ENCODE data around the gene SEZ6L. TPM values are rescaled to one million over a fixed set of nuclear protein-coding genes. Genes with fewer than 3 reads are reported as not detected.

SEZ6L gene
- polyA plus RNA-seq (ENCODE audit: insufficient read length) = 0.10 TPM
- long read RNA-seq, donor 1 = 0 reads
- long read RNA-seq, donor 2 = 0 reads
- long read RNA-seq, donor 3 = 0 reads
- long read RNA-seq, donor 4 = 0 reads
- long read RNA-seq, donor 5 = 0 reads
- long read RNA-seq, donor 6, partial matches to known transcripts = 15 of 23 reads
- long read RNA-seq, donor 6, other reads (novel, unspliced or antisense) = 8 of 23 reads
- long read RNA-seq, donor 7 = 0 reads
- long read RNA-seq, donor 8 = 0 reads

- peak; percentile 27 for DNase-seq
Measured at GRCh38 chr22:26169315-26170111, at the start of gene SEZ6L. Gene SEZ6L, plus strand, starts transcription at chr22:26169462. Its CDS starts 208 bp downstream, at chr22:26169670.

- no peak for DNase-seq
Measured at GRCh38 chr22:26122920-26123468, 46.3 kb upstream of the SEZ6L start.

GRCh38 chr22:26124991-26125725 is 44.1 kb upstream of the SEZ6L start:
- no peak for DNase-seq

GRCh38 chr22:26127126-26127525 is 42.1 kb upstream of the SEZ6L start:
- DNase-seq = no peak

GRCh38 chr22:26127556-26127955 is 41.7 kb upstream of the SEZ6L start:
- no peak for DNase-seq

GRCh38 chr22:26131589-26132154 is 37.6 kb upstream of the SEZ6L start:
- no peak for DNase-seq

GRCh38 chr22:26134654-26135330 is 34.5 kb upstream of the SEZ6L start:
- DNase-seq = no peak

- no peak for DNase-seq
Measured at GRCh38 chr22:26135806-26136205, 33.5 kb upstream of the SEZ6L start.

GRCh38 chr22:26139310-26139709 is 30.0 kb upstream of the SEZ6L start:
- no peak for DNase-seq

- DNase-seq = no peak
Measured at GRCh38 chr22:26141831-26142230, 27.4 kb upstream of the SEZ6L start.

- DNase-seq = no peak
Measured at GRCh38 chr22:26143806-26144325, 25.4 kb upstream of the SEZ6L start.

- no peak for DNase-seq
Measured at GRCh38 chr22:26159886-26160285, 9.4 kb upstream of the SEZ6L start.

- no peak for DNase-seq
Measured at GRCh38 chr22:26161746-26162145, 7.5 kb upstream of the SEZ6L start.

GRCh38 chr22:26162926-26163325 is 6.3 kb upstream of the SEZ6L start:
- DNase-seq = no peak

GRCh38 chr22:26164174-26164573 is 5.1 kb upstream of the SEZ6L start:
- no peak for DNase-seq

GRCh38 chr22:26168330-26168851 is 871 bp upstream of the SEZ6L start:
- DNase-seq = no peak

- no peak for DNase-seq
Measured at GRCh38 chr22:26168939-26169314, 335 bp upstream of the SEZ6L start.

GRCh38 chr22:26170112-26170492 is 840 bp downstream of the SEZ6L start:
- no peak for DNase-seq

- DNase-seq = peak; percentile 49
Measured at GRCh38 chr22:26170795-26171580, 1.7 kb downstream of the SEZ6L start.

GRCh38 chr22:26172389-26172990 is 3.2 kb downstream of the SEZ6L start:
- DNase-seq = no peak
